Upper lobe of left lung (tissue), 6 donors: ENCODE measurements around the gene KDM5A. TPM values are rescaled to one million over a fixed set of nuclear protein-coding genes. Genes with fewer than 3 reads are reported as not detected.

Experiments used
- ATAC-seq, 2 donors: fragments of 200-7000 bp; cut with Tn5 transposase; one replicate each; pipeline ENCODE4 v1.9.1; 2022; ENCODE audit warnings: mild to moderate bottlenecking in 2 of 2, moderate library complexity in 2 of 2; ENCODE audit not compliant: low FRiP score in 2 of 2
- DNase-seq, 2 donors: peaks; one replicate each; pipeline ENCODE4 v3.0.0-alpha.2; 2019 to 2020
- H3K27ac ChIP-seq, 4 donors: fragments of 200-600 bp; sonication (generic); one replicate each; pipeline ENCODE4 v1.5.1; 2016 to 2019
- H3K27me3 ChIP-seq, 4 donors: fragments of 200-600 bp; sonication (generic); one replicate each; pipeline ENCODE4 v1.5.1; 2017 to 2019
- H3K36me3 ChIP-seq, 4 donors: fragments of 200-600 bp; sonication (generic); one replicate each; pipeline ENCODE4 v1.5.1; 2016 to 2019
- H3K4me1 ChIP-seq, 4 donors: fragments of 200-600 bp; sonication (generic); one replicate each; pipeline ENCODE4 v1.5.1; 2018 to 2019
- H3K4me3 ChIP-seq, 4 donors: fragments of 200-600 bp; sonication (generic); one replicate each; pipeline ENCODE4 v1.5.1; 2017 to 2019; ENCODE audit warnings: mild to moderate bottlenecking in 2 of 4, moderate library complexity in 1 of 4
- H3K9me3 ChIP-seq, 4 donors: fragments of 200-600 bp; sonication (generic); one replicate each; pipeline ENCODE4 v1.5.1; 2018 to 2019
- CTCF ChIP-seq, 6 experiments: fragments of 450-650 bp in 4 of 6; fragments of 200-600 bp in 2 of 6; sonication (generic) in 2 of 6; IDR thresholded peaks; one replicate each; pipeline ENCODE4 v1.5.1; 2016 to 2019; ENCODE audit warnings: antibody characterized with exemption in 6 of 6
- EP300 ChIP-seq, 4 donors: sonication (generic); formaldehyde crosslinking; IDR thresholded peaks; one replicate each; pipeline ENCODE4 v1.5.1; 2017; ENCODE audit warnings: antibody characterized with exemption in 4 of 4, control low read depth in 2 of 4
- POLR2A ChIP-seq, 4 donors: fragments of 450-650 bp; IDR thresholded peaks; one replicate each; pipeline ENCODE4 v1.5.1; 2016 to 2017; ENCODE audit warnings: antibody characterized with exemption in 4 of 4, mild to moderate bottlenecking in 2 of 4
- POLR2AphosphoS5 ChIP-seq, 2 donors: sonication (generic); formaldehyde crosslinking; IDR thresholded peaks; one replicate each; pipeline ENCODE4 v1.5.1; 2017; ENCODE audit warnings: antibody characterized with exemption in 2 of 2
- WGBS, 2 donors: methylation state at CpG; one replicate each; pipeline ENCODE4 v1.1.5; 2017 to 2018; 5-methylcytosine and 5-hydroxymethylcytosine counted together
- total RNA-seq, 6 donors: library from RNA; depleted of rRNA in 4 of 6; stranded (reverse); fragments of >200 nt in 4 of 6; gene quantifications; one replicate each; pipeline versions ENCODE4 v1.1.0 to v1.2.1, GENCODE V29; 2016 to 2021
- donor health status: DM: no; HTN: no; CAD: no; lungs with moderate emphysema.
- donor health status: DM: no; HTN: yes; CAD: no; lungs with severe emphysema.

KDM5A gene
- total RNA-seq, 6 donors from 2014 or later: 51.2 to 79.6 (median 60.1) TPM

GRCh38 chr12:256958-257357 lies 132.2 kb downstream of the KDM5A start:
- H3K4me1 ChIP-seq: no peaks in the 10 kb centered on the region

GRCh38 chr12:256225-256624 lies 132.9 kb downstream of the KDM5A start:
- DNase-seq: no peak

More at GRCh38 chr12:256958-257357, 132.2 kb downstream of the KDM5A start:
- ATAC-seq (no peak), DNase-seq (no peak)
- TF ChIP-seq POLR2AphosphoS5 (IDR thresholded peaks at IDR 0.05) (no peak), CTCF (IDR thresholded peaks at IDR 0.05) (no peak), POLR2A (IDR thresholded peaks at IDR 0.05) (no peak), EP300 (IDR thresholded peaks at IDR 0.05) (no peak)
- H3K9me3 ChIP-seq: no peaks in the 10 kb centered on the region
- H3K4me3 ChIP-seq: no peak overlapping the region
- no peaks in the 10 kb centered on the region for H3K27me3 ChIP-seq
- H3K27ac ChIP-seq: no peak overlapping the region
- H3K36me3 ChIP-seq: no peaks in the 10 kb centered on the region
- WGBS, 2 donors: 81 to 90% methylated on average over 3 of the region's 3 CpGs

GRCh38 chr12:254912-255311 lies 134.2 kb downstream of the KDM5A start:
- DNase-seq (no peak), ATAC-seq (no peak)
- no peaks in the 10 kb centered on the region for H3K4me1 ChIP-seq
- 81 to 83% methylated on average over 9 of the region's 9 CpGs for WGBS, 2 donors
- H3K9me3 ChIP-seq: no peaks in the 10 kb centered on the region
- no peaks in the 10 kb centered on the region for H3K36me3 ChIP-seq
- TF ChIP-seq POLR2A (IDR thresholded peaks at IDR 0.05) (no peak), EP300 (IDR thresholded peaks at IDR 0.05) (no peak), CTCF (IDR thresholded peaks at IDR 0.05) (no peak), POLR2AphosphoS5 (IDR thresholded peaks at IDR 0.05) (no peak)
- no peak overlapping the region for H3K27ac ChIP-seq
- no peak overlapping the region for H3K4me3 ChIP-seq
- H3K27me3 ChIP-seq: no peaks in the 10 kb centered on the region

More at GRCh38 chr12:256225-256624, 132.9 kb downstream of the KDM5A start:
- no peak for TF ChIP-seq POLR2A (IDR thresholded peaks at IDR 0.05)
- TF ChIP-seq EP300 (IDR thresholded peaks at IDR 0.05): no peak
- TF ChIP-seq CTCF (IDR thresholded peaks at IDR 0.05): no peak
- TF ChIP-seq POLR2AphosphoS5 (IDR thresholded peaks at IDR 0.05): no peak
- H3K27me3 ChIP-seq: no peaks in the 10 kb centered on the region
- H3K36me3 ChIP-seq: no peaks in the 10 kb centered on the region
- no peak for ATAC-seq
- no peak overlapping the region for H3K4me3 ChIP-seq
- no peaks in the 10 kb centered on the region for H3K9me3 ChIP-seq
- H3K4me1 ChIP-seq: no peaks in the 10 kb centered on the region
- WGBS, 2 donors: 89 to 96% methylated on average over 6 of the region's 6 CpGs
- H3K27ac ChIP-seq: no peak overlapping the region

- H3K9me3 ChIP-seq: no peaks in the 10 kb centered on the region
- ATAC-seq: no peak
- no peak for DNase-seq
- H3K4me3 ChIP-seq: no peak overlapping the region
- no peak for TF ChIP-seq POLR2A (IDR thresholded peaks at IDR 0.05)
- TF ChIP-seq EP300 (IDR thresholded peaks at IDR 0.05): no peak
- TF ChIP-seq CTCF (IDR thresholded peaks at IDR 0.05): no peak
- TF ChIP-seq POLR2AphosphoS5 (IDR thresholded peaks at IDR 0.05): no peak
- no peaks in the 10 kb centered on the region for H3K36me3 ChIP-seq
- H3K27me3 ChIP-seq: no peaks in the 10 kb centered on the region
- WGBS, 2 donors: 67 to 71% methylated on average over 10 of the region's 10 CpGs
- H3K4me1 ChIP-seq: no peaks in the 10 kb centered on the region
- no peak overlapping the region for H3K27ac ChIP-seq
These were observed 135.1 kb downstream of the KDM5A start for GRCh38 chr12:254039-254438.

- no peaks in the 10 kb centered on the region for H3K9me3 ChIP-seq
- no peak overlapping the region for H3K27ac ChIP-seq
- H3K4me1 ChIP-seq: no peaks in the 10 kb centered on the region
- no peaks in the 10 kb centered on the region for H3K27me3 ChIP-seq
- 72 to 77% methylated on average over 12 of the region's 12 CpGs for WGBS, 2 donors
- no peak overlapping the region for H3K4me3 ChIP-seq
- H3K36me3 ChIP-seq: no peaks in the 10 kb centered on the region
- no peak for ATAC-seq
- no peak for TF ChIP-seq POLR2A (IDR thresholded peaks at IDR 0.05)
- DNase-seq: no peak
These were observed 135.8 kb downstream of the KDM5A start for GRCh38 chr12:253116-253831.
